ENCODE results near the gene ARAP2.
A peak's percentile ranks its signal among the peaks of the same experiment; 100 is the strongest.

The ARAP2 gene

GRCh38 chr4:36230534-36230933 lies 13.8 kb downstream of the ARAP2 start:
- no peak for TF ChIP-seq POLR2AphosphoS5 (IDR thresholded peaks at IDR 0.05; ENCODE audit: low read depth, low read length)
- no peak for TF ChIP-seq POLR2A (IDR thresholded peaks at IDR 0.05; ENCODE audit: low read depth, low read length)
- no peak for TF ChIP-seq TAF1 (IDR thresholded peaks at IDR 0.05; ENCODE audit: borderline replicate concordance, low read depth, low read length)
- FAIRE-seq: peak; percentile 73
- no peak for DNase-seq (ENCODE audit: insufficient read length)

GRCh38 chr4:36227913-36228312 lies 16.4 kb downstream of the ARAP2 start:
- TF ChIP-seq POLR2AphosphoS5 (IDR thresholded peaks at IDR 0.05; ENCODE audit: low read depth, low read length): no peak
- TF ChIP-seq TAF1 (IDR thresholded peaks at IDR 0.05; ENCODE audit: borderline replicate concordance, low read depth, low read length): no peak
- no peak for TF ChIP-seq POLR2A (IDR thresholded peaks at IDR 0.05; ENCODE audit: low read depth, low read length)
- no peak for FAIRE-seq

GRCh38 chr4:36226430-36227227 lies 17.7 kb downstream of the ARAP2 start:
- DNase-seq (ENCODE audit: insufficient read length) (no peak), FAIRE-seq (no peak)
- TF ChIP-seq POLR2A (IDR thresholded peaks at IDR 0.05; ENCODE audit: low read depth, low read length) (no peak), TAF1 (IDR thresholded peaks at IDR 0.05; ENCODE audit: borderline replicate concordance, low read depth, low read length) (no peak), POLR2AphosphoS5 (IDR thresholded peaks at IDR 0.05; ENCODE audit: low read depth, low read length) (no peak)

More at GRCh38 chr4:36227913-36228312, 16.4 kb downstream of the ARAP2 start:
- DNase-seq (ENCODE audit: insufficient read length): no peak

- DNase-seq (ENCODE audit: insufficient read length) (no peak), FAIRE-seq (peak; percentile 75)
- TF ChIP-seq POLR2A (IDR thresholded peaks at IDR 0.05; ENCODE audit: low read depth, low read length): no peak
Measured at GRCh38 chr4:36224972-36225903, 19.1 kb downstream of the ARAP2 start.

GRCh38 chr4:36222702-36223101 lies 21.6 kb downstream of the ARAP2 start:
- TF ChIP-seq POLR2AphosphoS5 (IDR thresholded peaks at IDR 0.05; ENCODE audit: low read depth, low read length) (no peak), TAF1 (IDR thresholded peaks at IDR 0.05; ENCODE audit: borderline replicate concordance, low read depth, low read length) (no peak), POLR2A (IDR thresholded peaks at IDR 0.05; ENCODE audit: low read depth, low read length) (no peak)
- FAIRE-seq (no peak), DNase-seq (ENCODE audit: insufficient read length) (no peak)

- no peak for TF ChIP-seq POLR2AphosphoS5 (IDR thresholded peaks at IDR 0.05; ENCODE audit: low read depth, low read length)
- no peak for TF ChIP-seq TAF1 (IDR thresholded peaks at IDR 0.05; ENCODE audit: borderline replicate concordance, low read depth, low read length)
- no peak for TF ChIP-seq POLR2A (IDR thresholded peaks at IDR 0.05; ENCODE audit: low read depth, low read length)
- DNase-seq (ENCODE audit: insufficient read length): no peak
- no peak for FAIRE-seq
Measured at GRCh38 chr4:36220776-36221175, 23.5 kb downstream of the ARAP2 start.

- TF ChIP-seq TAF1 (IDR thresholded peaks at IDR 0.05; ENCODE audit: borderline replicate concordance, low read depth, low read length) (no peak), POLR2AphosphoS5 (IDR thresholded peaks at IDR 0.05; ENCODE audit: low read depth, low read length) (no peak), POLR2A (IDR thresholded peaks at IDR 0.05; ENCODE audit: low read depth, low read length) (no peak)
- FAIRE-seq (no peak), DNase-seq (ENCODE audit: insufficient read length) (no peak)
Measured at GRCh38 chr4:36218121-36218520, 26.2 kb downstream of the ARAP2 start.

- DNase-seq (ENCODE audit: insufficient read length) (no peak), FAIRE-seq (no peak)
- no peak for TF ChIP-seq TAF1 (IDR thresholded peaks at IDR 0.05; ENCODE audit: borderline replicate concordance, low read depth, low read length)
- TF ChIP-seq POLR2AphosphoS5 (IDR thresholded peaks at IDR 0.05; ENCODE audit: low read depth, low read length): no peak
- no peak for TF ChIP-seq POLR2A (IDR thresholded peaks at IDR 0.05; ENCODE audit: low read depth, low read length)
Measured at GRCh38 chr4:36215627-36216026, 28.7 kb downstream of the ARAP2 start.

- FAIRE-seq: no peak
- TF ChIP-seq TAF1 (IDR thresholded peaks at IDR 0.05; ENCODE audit: borderline replicate concordance, low read depth, low read length) (no peak), POLR2A (IDR thresholded peaks at IDR 0.05; ENCODE audit: low read depth, low read length) (no peak), POLR2AphosphoS5 (IDR thresholded peaks at IDR 0.05; ENCODE audit: low read depth, low read length) (no peak)
- DNase-seq (ENCODE audit: insufficient read length): no peak
Measured at GRCh38 chr4:36214735-36215485, 29.4 kb downstream of the ARAP2 start.

- no peak for DNase-seq (ENCODE audit: insufficient read length)
- TF ChIP-seq POLR2AphosphoS5 (IDR thresholded peaks at IDR 0.05; ENCODE audit: low read depth, low read length) (no peak), TAF1 (IDR thresholded peaks at IDR 0.05; ENCODE audit: borderline replicate concordance, low read depth, low read length) (no peak)
- FAIRE-seq: no peak
Measured at GRCh38 chr4:36213977-36214376, 30.3 kb downstream of the ARAP2 start.

- DNase-seq (ENCODE audit: insufficient read length) (no peak), FAIRE-seq (no peak)
- no peak for TF ChIP-seq POLR2A (IDR thresholded peaks at IDR 0.05; ENCODE audit: low read depth, low read length)
Measured at GRCh38 chr4:36211084-36211483, 33.2 kb downstream of the ARAP2 start.
